Tibial nerve (tissue), 4 donors: Measurements from ENCODE around the gene GCN1. TPM values are rescaled to one million over a fixed set of nuclear protein-coding genes. Genes with fewer than 3 reads are reported as not detected.

Experiments used
- DNase-seq, 2 donors: peaks; one replicate each; pipeline ENCODE4 v3.0.0-alpha.2; 2019; ENCODE audit warnings: low spot score in 2 of 2
- H3K27ac ChIP-seq, 4 donors: fragments of 200-600 bp; sonication (generic) in 3 of 4; one replicate each; pipeline ENCODE4 v1.5.1; 2017 to 2019; ENCODE audit warnings: mild to moderate bottlenecking in 1 of 4
- H3K27me3 ChIP-seq, 2 donors: fragments of 200-600 bp; sonication (generic) in 1 of 2; one replicate each; pipeline versions ENCODE4 v1.5.1 to v1.6.0; 2017 to 2019
- H3K36me3 ChIP-seq, 3 donors: fragments of 200-600 bp; sonication (generic); one replicate each; pipeline ENCODE4 v1.5.1; 2018 to 2019
- H3K4me1 ChIP-seq, 4 donors: fragments of 200-600 bp; sonication (generic) in 3 of 4; one replicate each; pipeline ENCODE4 v1.5.1; 2017 to 2019
- H3K4me3 ChIP-seq, 4 donors: fragments of 200-600 bp; sonication (generic) in 3 of 4; one replicate each; pipeline ENCODE4 v1.5.1; 2017 to 2019; ENCODE audit warnings: mild to moderate bottlenecking in 1 of 4, moderate library complexity in 1 of 4
- H3K9me3 ChIP-seq, 4 donors: fragments of 200-600 bp; sonication (generic) in 3 of 4; one replicate each; pipeline ENCODE4 v1.5.1; 2017 to 2019
- EP300 ChIP-seq, 2 donors: sonication (generic); formaldehyde crosslinking; IDR thresholded peaks; one replicate each; pipeline ENCODE4 v1.6.1; 2017; ENCODE audit warnings: antibody characterized with exemption in 2 of 2, mild to moderate bottlenecking in 1 of 2
- POLR2A ChIP-seq, 2 donors: fragments of 450-650 bp; IDR thresholded peaks; one replicate each; pipeline ENCODE4 v1.6.1; 2017; ENCODE audit warnings: antibody characterized with exemption in 2 of 2, mild to moderate bottlenecking in 2 of 2, moderate library complexity in 2 of 2
- WGBS, 2 donors: methylation state at CpG; one replicate each; pipeline ENCODE4 v1.1.5; 2018; 5-methylcytosine and 5-hydroxymethylcytosine counted together
- total RNA-seq, 4 donors: library from RNA; depleted of rRNA; stranded (reverse); fragments of >200 nt; gene quantifications; one replicate each; pipeline ENCODE4 v1.1.0, GENCODE V29; 2016
- TF ChIP-seq, protein P1 (sequence below), 5 experiments: fragments of 200-600 bp in 3 of 5; fragments of 450-650 bp in 2 of 5; sonication (generic) in 3 of 5; IDR thresholded peaks; one replicate each; pipeline ENCODE4 v1.5.1; 2016 to 2019; ENCODE audit warnings: antibody characterized with exemption in 5 of 5, mild to moderate bottlenecking in 3 of 5, moderate library complexity in 2 of 5

GCN1 gene
- total RNA-seq, 4 donors from 2014 or later = 44.6 to 138 (median 106) TPM

DNA sequence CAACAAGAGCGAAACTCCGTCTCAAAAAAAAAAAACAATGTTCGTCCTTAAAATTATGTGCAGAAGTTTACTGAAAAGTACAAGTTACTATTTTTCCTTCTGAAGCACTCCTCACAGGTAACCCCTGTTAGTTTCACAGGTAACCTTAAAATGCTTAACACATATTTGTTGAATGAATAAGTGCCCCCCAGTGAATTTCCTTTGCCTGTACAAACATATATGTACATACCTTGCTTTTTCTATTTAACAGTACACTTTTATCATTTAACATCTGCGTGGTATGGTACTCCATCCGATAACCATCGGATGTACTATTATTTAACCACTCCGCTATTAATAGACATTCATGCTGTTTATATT is 76.6 kb downstream of the GCN1 start:
- no peak for DNase-seq
- Histone ChIP-seq H3K27ac (peak overlapping the region in 2 of 4 donors; percentile 32 to 90), H3K4me3 (peak overlapping the region; percentile 71 to 98 (median 90)), H3K4me1 (peaks cover 0 to 46% (median 26%) of the 10 kb centered on the region in 4 donors), H3K27me3 (no peaks in the 10 kb centered on the region), H3K36me3 (peaks cover 0 to 9% (median 0%) of the 10 kb centered on the region in 3 donors), H3K9me3 (no peaks in the 10 kb centered on the region)
- TF ChIP-seq, protein P1, sequence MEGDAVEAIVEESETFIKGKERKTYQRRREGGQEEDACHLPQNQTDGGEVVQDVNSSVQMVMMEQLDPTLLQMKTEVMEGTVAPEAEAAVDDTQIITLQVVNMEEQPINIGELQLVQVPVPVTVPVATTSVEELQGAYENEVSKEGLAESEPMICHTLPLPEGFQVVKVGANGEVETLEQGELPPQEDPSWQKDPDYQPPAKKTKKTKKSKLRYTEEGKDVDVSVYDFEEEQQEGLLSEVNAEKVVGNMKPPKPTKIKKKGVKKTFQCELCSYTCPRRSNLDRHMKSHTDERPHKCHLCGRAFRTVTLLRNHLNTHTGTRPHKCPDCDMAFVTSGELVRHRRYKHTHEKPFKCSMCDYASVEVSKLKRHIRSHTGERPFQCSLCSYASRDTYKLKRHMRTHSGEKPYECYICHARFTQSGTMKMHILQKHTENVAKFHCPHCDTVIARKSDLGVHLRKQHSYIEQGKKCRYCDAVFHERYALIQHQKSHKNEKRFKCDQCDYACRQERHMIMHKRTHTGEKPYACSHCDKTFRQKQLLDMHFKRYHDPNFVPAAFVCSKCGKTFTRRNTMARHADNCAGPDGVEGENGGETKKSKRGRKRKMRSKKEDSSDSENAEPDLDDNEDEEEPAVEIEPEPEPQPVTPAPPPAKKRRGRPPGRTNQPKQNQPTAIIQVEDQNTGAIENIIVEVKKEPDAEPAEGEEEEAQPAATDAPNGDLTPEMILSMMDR (IDR thresholded peaks at IDR 0.05) = no peak
- no peak for TF ChIP-seq EP300 (IDR thresholded peaks at IDR 0.05)
- no peak for TF ChIP-seq POLR2A (IDR thresholded peaks at IDR 0.05)
- 43 to 45% methylated on average over 7 of the region's 7 CpGs for WGBS, 2 donors

GRCh38 chr12:120116792-120117651 is 77.5 kb downstream of the GCN1 start:
- WGBS, 2 donors = 0 to 1% methylated on average over 47 to 53 of the region's 91 CpGs
- Histone ChIP-seq H3K27ac (peak overlapping the region; percentile 85 to 97 (median 94)), H3K4me3 (peak overlapping the region; percentile 71 to 98 (median 90)), H3K27me3 (no peaks in the 10 kb centered on the region), H3K4me1 (peaks cover 0 to 52% (median 26%) of the 10 kb centered on the region in 4 donors), H3K9me3 (no peaks in the 10 kb centered on the region), H3K36me3 (peaks cover 0 to 13% (median 0%) of the 10 kb centered on the region in 3 donors)
- TF ChIP-seq POLR2A (IDR thresholded peaks at IDR 0.05) (peak; percentile 70 to 91), EP300 (IDR thresholded peaks at IDR 0.05) (peak in 1 of 2 donors; percentile 91)
- TF ChIP-seq, protein P1 (IDR thresholded peaks at IDR 0.05) = peak in 2 of 5 experiments; percentile 13 to 44
- DNase-seq = peak; percentile 86 to 87

GRCh38 chr12:120116441-120116791 is 78.1 kb downstream of the GCN1 start, which contains the start of gene RAB35:
RAB35 (minus strand) TSS chr12:120116753; CDS start chr12:120116650, 103 bp downstream.
- H3K4me3 ChIP-seq = peak within 1 kb of the TSS; percentile 71 to 98 (median 90)
- no peaks in the 10 kb centered on the region for H3K27me3 ChIP-seq
- TF ChIP-seq POLR2A (IDR thresholded peaks at IDR 0.05) (no peak), EP300 (IDR thresholded peaks at IDR 0.05) (no peak)
- TF ChIP-seq, protein P1 (IDR thresholded peaks at IDR 0.05) = no peak
- H3K27ac ChIP-seq = peak within 1 kb of the TSS; percentile 85 to 97 (median 94)
- 0 to 2% methylated on average over 1 to 18 of the region's 50 CpGs for WGBS, 2 donors
- DNase-seq = no peak
- peaks cover 0 to 14% (median 0%) of the 10 kb centered on the region in 3 donors for H3K36me3 ChIP-seq
- no peaks in the 10 kb centered on the region for H3K9me3 ChIP-seq
- H3K4me1 ChIP-seq = peaks cover 0 to 58% (median 27%) of the 10 kb centered on the region in 4 donors

DNA sequence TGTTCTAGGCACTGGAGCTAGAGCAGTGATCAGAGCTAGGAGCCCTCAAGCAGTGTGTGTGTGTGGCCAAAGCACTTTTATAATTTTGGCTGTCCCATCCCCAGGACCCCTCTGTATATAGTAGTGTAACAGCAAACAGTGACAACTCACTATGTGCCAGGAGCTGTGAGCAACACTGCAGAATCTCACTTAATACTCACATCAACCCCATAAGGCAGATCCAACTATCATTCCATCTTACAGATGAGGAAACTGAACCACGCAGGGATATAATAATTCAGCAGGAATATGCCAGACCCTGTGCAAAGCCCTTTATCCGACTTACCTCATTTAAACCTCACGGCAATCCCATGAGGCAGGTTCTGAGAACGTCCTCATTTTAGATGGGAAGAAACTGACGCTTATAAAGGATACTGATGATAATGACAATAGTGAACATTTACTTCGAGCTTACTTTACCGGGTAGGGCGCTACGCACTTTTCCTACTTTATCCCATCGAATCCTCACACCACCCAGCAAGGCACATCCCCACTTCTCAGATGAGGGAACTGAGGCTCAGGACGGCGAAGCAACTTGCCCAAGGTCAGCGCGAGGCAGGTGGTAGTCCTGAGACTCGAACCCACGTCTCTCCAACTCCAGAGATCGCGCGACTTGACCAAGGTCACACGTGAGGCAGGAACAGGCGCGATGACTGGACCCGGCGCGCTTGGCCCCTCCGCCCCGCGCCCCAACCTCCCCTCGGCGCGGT is 78.6 kb downstream of the GCN1 start:
- no peaks in the 10 kb centered on the region for H3K27me3 ChIP-seq
- peak overlapping the region; percentile 71 to 98 (median 90) for H3K4me3 ChIP-seq
- no peak for DNase-seq
- TF ChIP-seq, protein P1 (IDR thresholded peaks at IDR 0.05) = no peak
- no peak for TF ChIP-seq EP300 (IDR thresholded peaks at IDR 0.05)
- no peak for TF ChIP-seq POLR2A (IDR thresholded peaks at IDR 0.05)
- no peaks in the 10 kb centered on the region for H3K9me3 ChIP-seq
- H3K4me1 ChIP-seq = peaks cover 0 to 64% (median 30%) of the 10 kb centered on the region in 4 donors
- peaks cover 0 to 14% (median 0%) of the 10 kb centered on the region in 3 donors for H3K36me3 ChIP-seq
- H3K27ac ChIP-seq = peak overlapping the region; percentile 71 to 97 (median 88)
- 17 to 23% methylated on average over 19 to 29 of the region's 31 CpGs for WGBS, 2 donors
